Fibroblast of lung (primary cell): ENCODE measurements around the gene RETREG1.

ENCODE experiments used
- CTCF ChIP-seq, 2 donors: IDR thresholded peaks in 1 of 2; conservative IDR thresholded peaks in 1 of 2; 1 replicate in 1 of 2; 2 replicates in 1 of 2; pipeline ENCODE4 v1.5.1; 2011 to 2012; ENCODE audit warnings: low read length in 2 of 2, control low read depth in 1 of 2, inconsistent platforms in 1 of 2, low read depth in 1 of 2, mild to moderate bottlenecking in 1 of 2
- EZH2 ChIP-seq: IDR thresholded peaks from 2 replicates; pipeline ENCODE4 v1.5.1; 2012; ENCODE audit warnings: low read length, control low read depth, mild to moderate bottlenecking; ENCODE audit errors: missing control alignments

GRCh38 chr5:16642867-16643266, 26.1 kb upstream of the RETREG1 start:
- TF ChIP-seq CTCF (conservative IDR thresholded peaks at IDR 0.05 in 1 of 2, IDR thresholded peaks at IDR 0.05 in 1 of 2; ENCODE audit: low read depth in 1 of 2, low read length in 2 of 2) (no peak), EZH2 (no peak)
